Ishikawa (cell line): ENCODE results near the gene ZKSCAN5.

ENCODE experiments used
- EGR1 ChIP-seq: IDR thresholded peaks from 2 replicates; pipeline ENCODE4 v1.6.1; 2012
- TAF1 ChIP-seq: IDR thresholded peaks from 2 replicates; pipeline ENCODE4 v1.6.1; 2012; ENCODE audit warnings: low read depth, mild to moderate bottlenecking
- YY1 ChIP-seq: IDR thresholded peaks from 2 replicates; pipeline ENCODE4 v1.6.1; 2012; ENCODE audit warnings: low read depth
- TF ChIP-seq, protein P1 (sequence below): IDR thresholded peaks from 2 replicates; pipeline ENCODE4 v1.6.1; 2012

DNA sequence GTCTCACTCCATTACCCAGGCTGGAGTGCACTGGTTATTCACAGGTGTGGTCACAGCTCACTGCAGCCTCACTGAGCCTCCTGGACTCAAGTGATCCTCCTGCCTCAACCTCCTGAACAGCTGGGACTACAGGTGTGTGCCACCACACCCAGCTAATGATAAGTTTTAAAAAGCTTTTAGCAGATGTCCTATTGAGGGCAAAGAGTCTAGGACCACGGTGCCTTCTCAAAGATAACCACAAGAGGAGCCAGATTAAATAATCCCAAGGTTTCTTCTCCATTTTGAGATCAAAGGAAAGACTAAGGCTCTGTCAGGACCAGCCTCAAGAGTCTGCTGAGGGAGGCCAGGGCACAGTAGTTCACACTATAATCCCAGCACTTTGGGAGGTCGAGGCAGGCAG, 43.2 kb upstream of the ZKSCAN5 start:
- TF ChIP-seq TAF1 (no peak), YY1 (no peak), EGR1 (no peak)
- TF ChIP-seq, protein P1, sequence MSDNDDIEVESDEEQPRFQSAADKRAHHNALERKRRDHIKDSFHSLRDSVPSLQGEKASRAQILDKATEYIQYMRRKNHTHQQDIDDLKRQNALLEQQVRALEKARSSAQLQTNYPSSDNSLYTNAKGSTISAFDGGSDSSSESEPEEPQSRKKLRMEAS = no peak
